Measurements from ENCODE around the gene POLR3H. TPM values are rescaled to one million over a fixed set of nuclear protein-coding genes. Genes with fewer than 3 reads are reported as not detected.

Gene POLR3H
- total RNA-seq, 2 experiments from 2014 or later: 75.9 to 78.9 TPM

GRCh38 chr22:41478891-41479521 lies 65.3 kb downstream of the POLR3H start:
- ChIA-PET POLR2A (interaction anchor here (0.6 kb wide), 1 partner anchor 208 kb away, joined by 3 read pairs; no protein-coding TSS in a partner anchor), CTCF (interaction anchor here (0.7 to 1.1 kb wide), 4 partner anchors 10 to 447 kb away, joined by 3 to 6 read pairs (median 4); no protein-coding TSS in a partner anchor)

- ChIA-PET POLR2A (interaction anchor here (0.6 kb wide), 1 partner anchor 207 kb away, joined by 3 read pairs; no protein-coding TSS in a partner anchor), CTCF (interaction anchor here (0.5 to 1.1 kb wide), 5 partner anchors 11 to 447 kb away, joined by 3 to 8 read pairs (median 5); no protein-coding TSS in a partner anchor)
These were observed 65.8 kb downstream of the POLR3H start for GRCh38 chr22:41478473-41478872.

Other genes with a start within 250 kb of the POLR3H start
- 10 to 100 TPM; 57.8 to 58.2 TPM for gene ZC3H7B, start 242.9 kb downstream of the POLR3H start, total RNA-seq
- gene TEF, start 162.5 kb downstream of the POLR3H start, total RNA-seq: 1 to 10 TPM; 1.9 to 2.4 TPM
- 10 to 100 TPM; 48.9 to 52.8 TPM for gene TOB2, start 97.7 kb downstream of the POLR3H start, total RNA-seq
- 100 to 1,000 TPM; 103 to 112 TPM for gene PHF5A, start 75.8 kb downstream of the POLR3H start, total RNA-seq
- gene ACO2, start 75.4 kb downstream of the POLR3H start, total RNA-seq: 100 to 1,000 TPM; 111 to 112 TPM
- gene CSDC2, start 16.5 kb upstream of the POLR3H start, total RNA-seq: not detected
- gene PMM1, start 45.4 kb upstream of the POLR3H start, total RNA-seq: 10 to 100 TPM; 30.5 to 31.1 TPM
- gene DESI1, start 76.6 kb upstream of the POLR3H start, total RNA-seq: 10 to 100 TPM; 91.6 to 97.3 TPM
- 100 to 1,000 TPM; 470 to 479 TPM for gene XRCC6, start 76.8 kb upstream of the POLR3H start, total RNA-seq
- gene SNU13, start 144.4 kb upstream of the POLR3H start, total RNA-seq: 100 to 1,000 TPM; 329 to 338 TPM
- gene MEI1, start 155.0 kb upstream of the POLR3H start, total RNA-seq: 10 to 100 TPM; 24.0 to 31.1 TPM

Data from activated CD8-positive, alpha-beta memory T cell treated with anti-CD3 and anti-CD28 coated beads for 36 hours (primary cell).